ENCODE measurements around the gene GMDS.

The GMDS gene

GRCh38 chr6:1738558-1739081 lies 506.8 kb downstream of the GMDS start:
- DNase-seq (ENCODE audit: low spot score): no peak

- no peak for DNase-seq (ENCODE audit: low spot score)
These were observed 507.7 kb downstream of the GMDS start for GRCh38 chr6:1737463-1738311.

GRCh38 chr6:1736346-1737105 lies 508.9 kb downstream of the GMDS start:
- no peak for DNase-seq (ENCODE audit: low spot score)

GRCh38 chr6:1735239-1735803 lies 510.1 kb downstream of the GMDS start:
- no peak for DNase-seq (ENCODE audit: low spot score)

GRCh38 chr6:1730882-1731281 lies 514.5 kb downstream of the GMDS start:
- no peak for DNase-seq (ENCODE audit: low spot score)

- no peak for DNase-seq (ENCODE audit: low spot score)
These were observed 515.7 kb downstream of the GMDS start for GRCh38 chr6:1729750-1730140.

GRCh38 chr6:1729133-1729749 lies 516.2 kb downstream of the GMDS start:
- no peak for DNase-seq (ENCODE audit: low spot score)

GRCh38 chr6:1726341-1726768 lies 519.0 kb downstream of the GMDS start:
- DNase-seq (ENCODE audit: low spot score): no peak

GRCh38 chr6:1724616-1725015 lies 520.8 kb downstream of the GMDS start:
- no peak for DNase-seq (ENCODE audit: low spot score)

- DNase-seq (ENCODE audit: low spot score): no peak
These were observed 521.3 kb downstream of the GMDS start for GRCh38 chr6:1724124-1724523.

- DNase-seq (ENCODE audit: low spot score): no peak
These were observed 522.6 kb downstream of the GMDS start for GRCh38 chr6:1722801-1723200.

GRCh38 chr6:1720620-1721322 lies 524.6 kb downstream of the GMDS start:
- no peak for DNase-seq (ENCODE audit: low spot score)

- DNase-seq (ENCODE audit: low spot score): no peak
These were observed 525.5 kb downstream of the GMDS start for GRCh38 chr6:1719922-1720321.

GRCh38 chr6:1716868-1717267 lies 528.5 kb downstream of the GMDS start:
- no peak for DNase-seq (ENCODE audit: low spot score)

- DNase-seq (ENCODE audit: low spot score): no peak
These were observed 529.0 kb downstream of the GMDS start for GRCh38 chr6:1716396-1716795.

- DNase-seq (ENCODE audit: low spot score): no peak
These were observed 530.1 kb downstream of the GMDS start for GRCh38 chr6:1715336-1715735.

- no peak for DNase-seq (ENCODE audit: low spot score)
These were observed 530.8 kb downstream of the GMDS start for GRCh38 chr6:1714654-1715053.

- DNase-seq (ENCODE audit: low spot score): no peak
These were observed 532.3 kb downstream of the GMDS start for GRCh38 chr6:1713016-1713600.

GRCh38 chr6:1712451-1712850 lies 533.0 kb downstream of the GMDS start:
- no peak for DNase-seq (ENCODE audit: low spot score)

- DNase-seq (ENCODE audit: low spot score): no peak
These were observed 534.3 kb downstream of the GMDS start for GRCh38 chr6:1711136-1711535.

- DNase-seq (ENCODE audit: low spot score): no peak
These were observed 536.2 kb downstream of the GMDS start for GRCh38 chr6:1709234-1709641.

Data from GM03348 (cell line).